CMK (cell line): ENCODE results near the gene CXCL8.
A peak's percentile ranks its signal among the peaks of the same experiment; 100 is the strongest.
"Not testable (repeated sequence)": the region's sequence is repeated elsewhere in the genome, so short reads cannot be mapped to it uniquely, and the experiment has no call there.

Source experiments
- DNase-seq: peaks from one replicate; pipeline ENCODE4 v3.0.0-alpha.2; 2010; ENCODE audit warnings: low read depth

The CXCL8 gene

DNA sequence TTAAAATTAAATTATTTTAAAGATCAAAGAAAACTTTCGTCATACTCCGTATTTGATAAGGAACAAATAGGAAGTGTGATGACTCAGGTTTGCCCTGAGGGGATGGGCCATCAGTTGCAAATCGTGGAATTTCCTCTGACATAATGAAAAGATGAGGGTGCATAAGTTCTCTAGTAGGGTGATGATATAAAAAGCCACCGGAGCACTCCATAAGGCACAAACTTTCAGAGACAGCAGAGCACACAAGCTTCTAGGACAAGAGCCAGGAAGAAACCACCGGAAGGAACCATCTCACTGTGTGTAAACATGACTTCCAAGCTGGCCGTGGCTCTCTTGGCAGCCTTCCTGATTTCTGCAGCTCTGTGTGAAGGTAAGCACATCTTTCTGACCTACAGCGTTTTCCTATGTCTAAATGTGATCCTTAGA, at the start of gene CXCL8:
TSS of gene CXCL8 (plus strand) at position 217 of the 426 bp plus-strand sequence. CDS start at position 307, 90 bp downstream.
- DNase-seq: peak; percentile 8

DNA sequence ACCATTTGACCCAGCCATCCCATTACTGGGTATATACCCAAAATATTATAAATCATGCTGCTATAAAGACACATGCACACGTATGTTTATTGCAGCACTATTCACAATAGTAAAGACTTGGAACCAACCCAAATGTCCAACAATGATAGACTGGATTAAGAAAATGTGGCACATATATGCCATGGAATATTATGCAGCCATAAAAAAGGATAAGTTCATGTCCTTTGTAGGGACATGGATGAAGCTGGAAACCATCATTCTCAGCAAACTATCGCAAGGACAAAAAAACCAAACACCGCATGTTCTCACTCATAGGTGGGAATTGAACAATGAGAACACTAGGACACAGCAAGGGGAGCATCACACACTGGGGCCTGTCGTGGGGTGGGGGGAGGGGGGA, 49.2 kb upstream of the CXCL8 start:
- not testable (repeated sequence) for DNase-seq

DNA sequence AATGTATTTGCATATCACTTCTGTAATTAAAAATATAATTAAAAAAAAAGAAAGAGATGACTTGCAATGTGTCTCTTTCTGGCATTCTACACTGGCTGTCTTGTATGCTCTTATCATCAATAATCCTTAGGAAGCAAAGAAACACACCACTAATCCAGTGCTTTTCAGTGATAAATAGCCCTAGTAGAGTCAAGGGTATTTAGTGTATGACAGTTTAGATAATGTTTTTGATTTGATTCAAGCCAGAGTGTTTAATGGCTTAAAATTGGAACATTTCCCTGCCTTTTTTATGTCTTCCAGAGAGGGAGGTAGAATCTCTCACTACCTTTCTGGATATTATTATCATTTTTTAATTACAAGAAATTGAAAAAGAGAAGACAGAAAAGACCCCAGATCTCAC, 48.6 kb upstream of the CXCL8 start:
- DNase-seq: no peak

DNA sequence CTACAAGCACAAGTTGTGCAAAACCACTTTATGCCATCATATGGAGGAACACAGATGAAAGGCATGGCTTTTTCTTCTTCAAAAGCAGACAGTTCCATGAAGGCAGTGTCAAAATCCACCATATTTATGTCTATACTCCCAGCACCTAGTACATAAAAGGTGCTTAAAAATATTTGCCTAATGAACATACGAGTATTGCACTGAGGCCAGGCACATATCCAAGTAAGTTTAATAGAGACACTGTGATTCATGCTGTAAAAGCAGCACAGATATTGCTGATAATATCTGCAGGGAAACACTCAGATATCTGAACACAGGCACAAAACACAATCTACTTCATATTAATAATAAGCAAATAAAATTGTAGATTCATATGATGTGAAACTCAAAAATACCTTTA, 48.1 kb upstream of the CXCL8 start:
- no peak for DNase-seq

DNA sequence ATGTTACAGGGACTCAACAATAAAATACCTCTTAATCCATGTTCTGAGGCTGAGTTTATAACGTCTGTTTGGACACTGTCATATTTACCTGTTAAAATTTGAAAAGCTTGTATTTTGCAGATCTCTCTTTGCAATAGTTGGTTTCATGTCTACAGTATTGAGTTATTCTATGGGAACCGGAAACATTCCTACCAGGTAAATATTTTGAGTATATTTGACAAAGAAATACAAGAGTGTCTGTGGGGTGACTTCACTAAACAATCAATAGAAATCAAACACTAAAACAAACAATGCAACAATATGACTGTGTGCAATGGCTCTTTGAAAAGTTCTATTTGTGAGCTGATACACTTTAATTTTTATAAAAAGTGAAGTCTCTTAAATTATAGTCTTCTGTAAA, 47.7 kb upstream of the CXCL8 start:
- DNase-seq: no peak

DNA sequence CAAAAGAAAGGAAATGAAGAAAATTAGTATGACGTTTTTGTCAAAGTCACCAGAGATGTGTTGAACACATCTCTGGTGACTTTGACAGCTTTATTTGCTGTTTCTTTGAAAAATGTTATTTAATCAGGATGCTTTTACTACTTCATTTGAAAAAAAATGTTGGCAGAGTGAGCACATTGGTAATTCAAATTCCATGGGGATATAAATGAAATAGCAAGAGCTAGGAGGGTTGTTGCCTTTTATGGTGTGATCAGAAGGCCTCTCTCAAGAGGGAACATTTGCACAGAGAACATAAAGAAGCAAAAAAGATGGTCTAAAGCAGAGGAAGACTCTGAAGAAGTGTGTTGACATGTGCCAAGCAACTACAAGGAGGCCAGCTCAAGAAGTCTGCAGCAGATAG, 46.6 kb upstream of the CXCL8 start:
- no peak for DNase-seq

DNA sequence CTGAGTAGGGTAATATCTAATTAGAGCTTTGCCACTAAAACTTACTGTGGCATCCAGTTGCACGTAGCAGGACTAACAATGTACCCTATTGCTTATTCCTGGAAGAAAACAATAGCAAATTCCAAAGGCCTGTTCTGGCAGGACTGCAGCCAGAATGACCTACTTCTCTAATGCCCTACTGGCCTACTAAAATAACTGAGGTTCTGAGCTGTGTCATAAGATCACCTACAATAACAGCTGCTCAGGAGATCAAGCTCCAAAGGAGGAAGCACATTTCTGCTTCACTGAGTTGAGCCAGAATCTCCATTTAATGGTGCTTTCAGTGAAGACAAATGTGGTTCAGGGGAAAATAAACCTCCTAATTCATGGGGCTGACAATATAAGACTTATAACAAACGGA, 42.2 kb upstream of the CXCL8 start:
- no peak for DNase-seq

DNA sequence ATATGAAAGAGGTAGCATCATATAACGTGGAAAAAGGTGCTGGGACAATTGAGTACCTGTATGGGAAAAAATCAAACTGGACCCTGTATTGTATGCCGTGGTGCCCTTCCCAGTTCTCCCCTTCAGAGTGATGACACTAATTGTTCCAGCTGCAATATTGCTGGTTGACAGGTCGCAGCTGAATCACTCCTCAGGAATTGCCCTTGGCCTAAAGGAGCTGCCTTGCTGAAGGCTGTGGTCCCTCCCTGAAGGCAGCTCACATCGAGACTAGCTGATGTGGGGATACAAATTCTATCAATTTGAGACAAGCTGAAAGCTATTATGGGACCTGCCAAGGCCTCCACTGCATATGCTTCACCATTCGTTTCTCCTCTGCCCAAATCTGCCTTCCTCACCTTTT, 39.3 kb upstream of the CXCL8 start:
- no peak for DNase-seq

DNA sequence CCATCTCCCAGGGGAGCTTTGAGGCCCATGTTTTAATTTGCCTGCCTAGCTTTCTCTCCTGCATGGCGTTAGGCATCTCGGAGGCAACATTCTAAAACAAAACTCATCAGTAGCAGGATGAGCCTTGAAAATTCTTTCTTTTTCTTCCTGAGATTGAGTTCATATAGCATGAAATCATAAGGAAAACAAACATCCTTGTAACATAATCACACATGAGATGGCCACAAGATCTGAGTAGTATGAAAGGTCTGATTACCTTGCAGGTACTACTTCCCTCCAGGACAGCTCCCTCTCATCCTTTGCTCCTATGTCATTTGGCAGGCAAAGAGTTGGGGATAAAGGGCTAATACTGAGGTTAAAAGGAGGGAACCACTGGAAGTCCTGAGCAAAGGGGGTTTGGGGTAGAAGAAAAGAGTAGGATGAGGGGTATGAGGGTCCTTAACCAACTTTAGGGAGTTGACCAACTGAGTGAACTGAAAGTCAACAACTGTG, 37.5 kb upstream of the CXCL8 start:
- no peak for DNase-seq

DNA sequence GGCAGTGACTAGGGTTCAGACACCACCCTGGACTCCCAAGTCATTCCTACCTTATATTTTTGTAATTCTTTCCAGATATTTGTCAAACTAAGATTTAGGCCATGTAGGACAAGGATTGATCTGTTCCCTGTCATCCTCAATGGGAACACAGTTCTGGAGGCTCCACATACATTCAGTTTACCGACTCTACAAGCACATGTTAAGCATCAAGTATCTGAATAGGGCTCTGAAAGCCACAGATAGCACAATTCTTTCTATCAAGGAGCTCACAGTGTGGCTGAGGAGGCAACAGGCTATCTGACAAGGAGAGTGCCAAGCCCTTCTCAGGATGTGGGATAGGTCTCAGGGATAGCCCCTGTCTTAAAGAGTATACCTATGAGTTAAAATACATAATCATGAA, 37.0 kb upstream of the CXCL8 start:
- no peak for DNase-seq

DNA sequence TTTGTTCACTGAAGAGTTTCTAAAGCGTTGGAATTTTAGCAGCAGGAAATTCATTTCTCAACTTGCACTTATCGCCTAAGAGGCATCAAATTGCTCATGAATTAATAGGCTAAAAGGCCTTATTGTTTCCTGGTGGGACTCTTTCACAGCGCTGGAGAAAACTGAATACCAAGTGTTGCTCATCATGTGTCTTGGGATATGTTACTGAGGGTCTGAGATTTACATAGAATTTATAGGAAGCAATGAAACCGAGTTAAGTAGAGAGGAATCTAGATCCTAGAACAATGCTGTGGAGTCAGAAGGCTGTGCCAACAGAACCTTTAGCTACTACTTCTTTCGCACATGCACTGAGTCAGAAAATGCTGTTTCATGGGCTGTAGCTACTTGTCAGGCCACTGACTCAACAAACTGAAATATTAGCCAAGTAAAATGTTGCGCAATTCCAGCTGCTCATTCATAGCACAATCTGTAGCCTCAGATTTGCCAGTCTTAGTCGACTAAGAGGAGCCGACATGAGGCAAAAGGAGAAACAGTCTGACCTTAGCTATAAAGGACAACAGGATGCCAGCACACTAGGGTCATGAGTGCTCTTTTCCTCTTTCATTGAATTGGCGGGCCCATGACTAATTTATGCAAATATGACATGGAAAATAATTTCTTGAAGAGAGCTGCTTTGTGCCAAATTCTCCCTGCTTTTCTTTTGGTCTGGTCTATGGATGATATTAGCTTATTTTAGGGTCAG, 35.9 kb upstream of the CXCL8 start:
- no peak for DNase-seq

DNA sequence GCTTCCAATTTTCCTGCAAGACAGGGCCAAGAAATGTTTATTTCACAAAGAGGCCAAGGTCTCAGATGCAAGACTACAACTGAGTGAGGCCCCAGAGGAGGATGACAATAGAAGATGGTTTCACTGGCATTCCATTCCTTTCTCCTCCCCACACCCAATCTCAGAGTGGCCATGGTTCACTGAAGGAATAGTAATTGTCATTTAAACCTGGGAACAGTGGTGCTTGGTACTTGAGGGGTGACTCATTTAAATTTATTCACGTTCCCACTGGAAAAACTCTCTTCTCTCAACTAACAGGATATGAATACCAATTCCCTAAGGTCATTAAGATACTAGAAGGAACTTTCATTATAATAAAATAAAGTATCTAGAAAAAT, 35.3 kb upstream of the CXCL8 start:
- DNase-seq: no peak

DNA sequence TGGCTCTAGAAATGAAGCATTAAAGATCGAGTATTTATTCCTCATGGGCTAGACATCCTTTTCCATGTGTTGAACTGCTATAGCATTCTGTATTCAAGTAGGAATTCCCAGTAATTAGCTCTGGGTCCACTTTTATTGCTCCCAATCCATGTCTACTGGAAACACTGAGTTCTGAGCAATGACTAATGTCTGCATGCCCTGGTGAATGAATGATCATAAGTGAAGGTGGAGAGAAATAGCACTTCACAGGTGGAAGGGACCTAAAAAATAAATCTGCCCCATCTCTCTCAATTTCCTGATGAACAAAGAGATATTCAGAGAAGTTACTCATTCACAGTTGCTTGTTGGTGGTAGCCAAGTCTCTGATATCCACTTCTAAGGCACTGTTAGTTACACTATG, 34.6 kb upstream of the CXCL8 start:
- no peak for DNase-seq

DNA sequence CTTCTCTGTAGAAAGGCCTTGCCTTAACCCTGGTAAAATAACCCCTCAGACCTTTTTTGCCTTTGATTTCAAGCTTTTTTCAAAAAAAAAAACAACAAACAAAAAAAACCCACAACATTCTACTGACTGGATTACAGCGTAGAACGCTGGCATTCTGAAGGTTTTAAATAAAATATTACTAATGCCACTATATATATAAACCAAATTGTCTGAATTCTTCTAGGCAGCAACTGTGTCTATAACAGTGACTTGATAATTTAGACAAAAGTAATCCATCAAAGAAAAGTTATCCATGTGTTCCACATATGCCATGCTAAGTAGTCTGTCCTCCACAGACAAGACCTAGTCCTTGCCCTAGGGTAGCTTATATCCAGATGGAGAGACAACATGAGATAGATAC, 33.6 kb upstream of the CXCL8 start:
- DNase-seq: no peak

DNA sequence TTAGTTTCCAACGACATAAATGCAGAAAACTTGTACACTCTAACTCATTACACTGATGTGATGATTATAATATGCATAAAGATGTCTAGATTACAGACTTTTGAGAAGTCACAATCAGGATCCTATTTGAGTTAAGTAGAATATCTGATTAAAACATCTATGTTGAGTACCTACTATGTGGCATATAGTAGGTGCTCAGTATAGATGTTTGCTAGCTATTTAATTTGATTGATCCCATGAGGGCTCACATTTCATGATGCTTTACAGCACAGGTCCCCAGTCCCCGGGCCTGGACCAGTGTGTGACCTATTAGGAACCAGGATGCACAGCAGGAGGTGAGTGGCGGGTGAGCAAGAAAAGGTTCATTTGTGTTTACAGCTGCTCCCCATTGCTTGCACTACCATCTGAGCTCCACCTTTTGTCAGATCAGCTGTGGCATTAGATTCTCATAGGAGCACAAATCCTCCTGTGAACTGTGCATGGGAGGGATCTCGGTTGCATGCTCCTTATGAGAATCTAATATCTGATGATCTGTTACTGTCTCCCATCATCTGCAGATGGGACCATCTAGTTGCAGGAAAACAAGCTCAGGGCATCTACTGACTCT, 33.0 kb upstream of the CXCL8 start:
- DNase-seq: no peak

DNA sequence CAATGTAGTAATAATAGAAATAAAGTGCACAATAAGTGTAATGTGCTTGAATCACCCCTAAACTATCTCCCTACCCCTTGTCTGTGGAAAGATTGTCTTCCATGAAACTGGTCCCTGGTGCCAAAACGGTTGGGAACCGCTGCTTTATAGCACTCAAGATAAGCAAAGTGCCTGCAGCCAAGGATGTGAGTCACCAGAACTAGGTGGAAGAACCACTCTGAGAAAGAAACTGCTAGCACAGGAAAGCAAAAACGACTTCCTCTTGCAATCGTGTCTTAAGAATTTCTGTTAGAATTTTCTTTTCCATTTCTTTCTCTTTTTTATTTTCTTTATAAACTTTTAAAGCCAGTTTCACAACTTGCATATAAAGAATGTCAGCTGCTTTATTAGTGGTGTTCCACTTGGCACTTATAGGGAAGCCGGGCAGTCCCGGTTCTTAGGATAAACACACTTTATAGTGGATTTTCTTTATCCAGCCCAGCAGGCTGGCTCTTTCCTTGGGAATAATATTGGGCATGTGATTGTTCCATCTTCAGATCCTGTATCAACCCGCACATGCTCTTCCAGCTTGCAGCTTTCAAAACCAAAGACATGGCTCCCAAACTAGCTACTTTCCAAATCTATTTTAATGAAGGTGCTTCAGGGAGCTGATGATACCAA, 32.3 kb upstream of the CXCL8 start:
- no peak for DNase-seq

DNA sequence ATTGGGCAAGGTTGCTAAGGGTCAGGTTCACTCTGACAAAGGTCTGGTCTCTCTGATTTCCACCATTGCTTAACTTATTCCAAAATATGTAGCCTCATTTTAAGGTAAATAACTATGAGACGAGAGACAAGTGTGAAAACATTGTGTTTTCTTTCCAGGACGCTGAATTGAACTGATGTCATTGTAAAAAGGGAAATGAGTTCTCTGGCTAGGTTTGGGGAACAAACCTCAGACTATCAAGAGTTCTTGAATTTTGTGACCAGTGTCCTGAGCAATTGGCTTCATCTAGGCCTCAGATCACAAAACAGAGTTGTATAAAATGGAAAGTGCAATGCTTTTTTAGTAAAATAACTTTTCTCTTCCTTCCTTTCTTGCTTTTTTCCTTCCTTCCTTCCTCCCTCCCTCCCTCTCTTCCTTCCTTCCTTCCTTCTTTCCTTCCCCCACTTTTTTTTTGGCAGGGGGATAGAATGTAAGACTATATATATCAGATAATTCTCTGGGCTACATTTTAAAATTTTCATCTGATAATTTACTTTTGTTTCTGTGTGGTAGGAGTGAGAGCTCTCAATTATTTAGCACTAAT, 30.8 kb upstream of the CXCL8 start:
- no peak for DNase-seq

DNA sequence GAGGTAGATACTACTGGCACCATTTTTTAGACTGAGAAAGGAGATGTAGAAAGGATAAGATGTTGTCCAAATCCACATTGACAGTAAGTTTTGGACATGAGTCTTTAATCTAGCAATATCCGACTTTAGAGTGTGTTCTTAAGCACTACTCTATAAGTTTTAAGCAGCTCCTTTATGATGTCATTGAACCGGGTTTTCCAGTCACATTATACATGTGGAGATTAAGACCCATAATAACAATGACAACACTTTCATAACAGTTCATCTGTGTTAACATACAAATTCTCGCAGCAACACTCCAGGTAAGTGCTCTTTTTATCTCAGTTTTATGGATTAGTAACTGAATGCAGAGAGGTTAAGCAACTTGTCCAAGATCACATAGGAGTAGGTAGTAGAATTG, 30.3 kb upstream of the CXCL8 start:
- DNase-seq: no peak

DNA sequence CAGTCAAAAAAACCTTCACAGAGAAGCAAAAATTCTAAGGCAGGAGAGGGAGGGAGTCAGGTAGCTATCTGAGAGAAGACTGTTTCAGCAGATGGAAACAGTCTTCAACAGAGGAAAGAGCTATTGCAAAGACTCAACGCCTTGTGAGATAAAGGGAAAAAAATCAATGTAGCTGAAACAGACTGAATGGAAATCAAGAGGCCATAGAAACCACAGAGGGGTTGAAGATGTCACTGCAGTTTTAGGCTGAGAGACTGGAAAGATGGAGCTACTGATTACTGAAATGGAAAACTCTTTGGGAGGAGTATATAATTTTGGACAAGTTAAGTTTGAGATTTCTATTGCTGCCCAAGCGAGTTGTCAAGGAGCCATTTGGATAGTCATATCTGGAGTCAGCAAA, 28.4 kb upstream of the CXCL8 start:
- DNase-seq: no peak

DNA sequence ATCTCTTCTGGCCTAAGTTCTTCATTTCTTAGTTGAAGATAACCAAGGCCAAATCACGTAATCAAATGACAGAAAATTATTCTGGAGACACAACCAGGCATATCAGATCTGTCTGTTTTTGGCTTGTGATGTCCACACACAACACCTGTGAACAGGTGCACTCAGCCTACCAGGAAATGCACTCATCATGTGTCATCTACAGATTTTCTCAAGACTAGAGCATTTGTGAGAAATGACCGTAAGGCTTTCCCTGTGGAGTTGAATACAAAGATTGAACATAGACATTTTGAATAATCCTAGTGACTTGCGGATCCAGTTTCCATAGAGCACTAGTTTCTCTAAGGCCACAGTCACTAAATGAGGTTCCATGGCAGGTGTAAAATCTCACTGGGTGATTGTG, 26.7 kb upstream of the CXCL8 start:
- DNase-seq: no peak

DNA sequence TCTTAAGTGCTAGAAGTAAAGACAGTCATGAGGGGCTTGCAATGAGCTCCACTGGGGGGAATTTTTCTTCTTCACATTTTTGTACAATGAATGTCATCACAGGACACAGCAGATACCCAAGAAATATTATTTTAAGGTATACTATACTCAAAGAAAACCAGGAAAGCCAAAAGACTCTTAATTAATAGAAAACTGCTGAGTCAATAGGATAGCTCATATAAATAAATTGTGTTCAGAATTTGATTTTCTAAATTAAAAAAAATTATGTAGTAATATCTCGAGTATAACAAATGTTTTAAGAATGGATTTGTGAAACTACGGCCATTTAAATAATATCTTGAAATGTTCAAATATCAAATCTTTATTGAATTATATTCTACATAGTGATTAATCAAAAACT, 25.7 kb upstream of the CXCL8 start:
- no peak for DNase-seq

DNA sequence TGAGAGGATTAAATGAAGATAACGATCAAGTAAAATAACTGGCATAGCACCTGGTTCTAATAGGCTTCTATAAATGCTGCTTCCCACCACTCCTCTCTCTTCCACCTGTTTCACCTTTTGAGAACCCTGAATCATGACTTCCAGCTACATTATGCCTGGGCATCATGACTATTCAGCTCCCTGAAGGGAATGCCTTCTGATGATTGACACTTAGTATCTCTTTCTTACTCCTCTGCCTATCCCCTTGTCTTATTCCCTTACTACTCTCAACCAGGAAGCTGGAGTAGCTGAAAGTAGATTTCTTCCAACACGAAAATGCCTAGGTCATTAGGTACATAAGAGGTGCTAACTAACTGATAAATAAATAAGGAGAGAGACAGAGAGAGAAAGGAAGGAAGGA, 24.7 kb upstream of the CXCL8 start:
- no peak for DNase-seq
